DMS 273 (cell line): ENCODE results near the gene PNPLA8.
A peak's percentile ranks its signal among the peaks of the same experiment; 100 is the strongest.
"Not testable (repeated sequence)": the region's sequence is repeated elsewhere in the genome, so short reads cannot be mapped to it uniquely, and the experiment has no call there.

Source experiments
- DNase-seq: peaks from one replicate; lab custom pipeline; 2025; ENCODE audit not compliant: unreplicated experiment; lab: John Stamatoyannopoulos, UW

The PNPLA8 gene, protein sequence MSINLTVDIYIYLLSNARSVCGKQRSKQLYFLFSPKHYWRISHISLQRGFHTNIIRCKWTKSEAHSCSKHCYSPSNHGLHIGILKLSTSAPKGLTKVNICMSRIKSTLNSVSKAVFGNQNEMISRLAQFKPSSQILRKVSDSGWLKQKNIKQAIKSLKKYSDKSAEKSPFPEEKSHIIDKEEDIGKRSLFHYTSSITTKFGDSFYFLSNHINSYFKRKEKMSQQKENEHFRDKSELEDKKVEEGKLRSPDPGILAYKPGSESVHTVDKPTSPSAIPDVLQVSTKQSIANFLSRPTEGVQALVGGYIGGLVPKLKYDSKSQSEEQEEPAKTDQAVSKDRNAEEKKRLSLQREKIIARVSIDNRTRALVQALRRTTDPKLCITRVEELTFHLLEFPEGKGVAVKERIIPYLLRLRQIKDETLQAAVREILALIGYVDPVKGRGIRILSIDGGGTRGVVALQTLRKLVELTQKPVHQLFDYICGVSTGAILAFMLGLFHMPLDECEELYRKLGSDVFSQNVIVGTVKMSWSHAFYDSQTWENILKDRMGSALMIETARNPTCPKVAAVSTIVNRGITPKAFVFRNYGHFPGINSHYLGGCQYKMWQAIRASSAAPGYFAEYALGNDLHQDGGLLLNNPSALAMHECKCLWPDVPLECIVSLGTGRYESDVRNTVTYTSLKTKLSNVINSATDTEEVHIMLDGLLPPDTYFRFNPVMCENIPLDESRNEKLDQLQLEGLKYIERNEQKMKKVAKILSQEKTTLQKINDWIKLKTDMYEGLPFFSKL

DNA sequence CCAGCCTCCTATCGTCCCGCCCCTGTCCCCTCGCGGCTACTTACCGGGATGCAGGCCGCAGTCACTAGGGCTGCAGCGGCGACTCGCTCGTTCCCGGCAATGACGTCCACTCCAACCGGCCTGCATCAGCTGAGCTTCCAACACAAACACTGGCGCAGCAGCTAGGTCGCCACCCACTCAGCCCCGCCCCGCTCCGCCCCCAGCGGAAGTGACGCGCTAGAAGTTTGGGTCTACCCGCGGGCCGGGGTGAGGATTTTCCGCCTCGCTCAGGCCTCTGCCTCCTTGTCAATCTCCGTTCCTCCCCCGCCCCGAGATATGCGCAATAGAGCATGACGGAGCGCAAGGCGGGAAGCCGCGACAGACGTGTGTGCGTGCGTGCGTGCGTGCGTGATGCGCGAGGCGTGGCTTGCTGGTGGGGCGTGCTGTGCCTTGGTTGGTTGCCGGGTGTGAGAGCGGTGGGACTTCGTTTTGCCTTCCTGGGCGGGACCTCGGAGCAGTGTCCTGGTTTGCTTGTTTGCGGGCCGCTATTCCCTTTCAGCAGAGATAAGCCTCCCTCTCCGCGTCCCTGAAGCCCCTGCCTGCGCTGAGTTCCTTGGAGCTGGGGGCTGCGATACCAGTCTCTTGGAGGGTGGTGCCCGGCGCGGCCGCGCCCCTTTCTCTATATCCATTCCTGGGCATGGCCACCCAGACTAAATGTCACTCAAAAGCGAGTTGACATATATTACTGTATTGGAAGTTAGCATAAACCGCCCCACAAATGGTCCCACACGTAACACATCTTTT lies at the start of gene PNPLA8:
PNPLA8 (minus strand) TSS at position 151 of the 783 bp plus-strand sequence. CDS start 10,644 bp downstream, outside the sequence.
- DNase-seq, result peak; percentile 100

DNA sequence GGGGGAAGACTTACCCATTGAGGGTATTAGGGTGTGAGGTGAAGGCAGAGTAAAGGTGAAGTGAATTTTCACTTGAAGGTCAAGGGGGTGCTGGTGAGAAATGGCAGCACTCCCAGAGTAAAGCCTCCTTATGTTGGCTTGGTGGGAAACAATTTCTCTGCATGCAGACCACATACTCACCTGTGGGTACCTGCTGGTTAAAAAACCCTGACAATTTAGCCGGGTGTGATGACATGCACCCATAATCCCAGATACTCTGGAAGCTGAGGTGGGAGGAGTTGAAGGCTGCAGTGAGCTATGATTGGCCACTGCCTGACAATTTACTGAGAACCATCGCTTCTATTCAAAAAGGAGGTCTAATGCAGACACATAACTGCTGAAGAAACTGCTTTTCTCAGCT lies 49.2 kb upstream of the PNPLA8 start:
- DNase-seq, result no peak

DNA sequence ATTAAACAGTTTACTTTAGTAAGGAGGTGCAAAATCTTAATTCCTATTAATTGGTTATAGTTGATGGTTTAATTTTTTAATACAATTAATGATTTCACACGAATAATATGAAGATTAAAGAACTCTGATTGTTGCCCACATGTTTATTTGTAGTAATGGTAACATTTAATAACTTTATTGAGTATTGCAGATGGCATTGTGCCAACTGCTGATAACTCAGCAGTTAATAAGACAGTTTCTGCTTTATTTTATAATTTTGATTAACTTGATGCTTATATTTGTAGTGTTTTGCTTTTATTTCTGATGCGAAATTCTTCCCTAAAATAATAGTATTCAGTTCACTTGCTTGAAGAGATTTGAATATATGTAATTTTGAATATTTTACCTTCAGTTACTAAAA lies 46.5 kb upstream of the PNPLA8 start:
- DNase-seq, result no peak

DNA sequence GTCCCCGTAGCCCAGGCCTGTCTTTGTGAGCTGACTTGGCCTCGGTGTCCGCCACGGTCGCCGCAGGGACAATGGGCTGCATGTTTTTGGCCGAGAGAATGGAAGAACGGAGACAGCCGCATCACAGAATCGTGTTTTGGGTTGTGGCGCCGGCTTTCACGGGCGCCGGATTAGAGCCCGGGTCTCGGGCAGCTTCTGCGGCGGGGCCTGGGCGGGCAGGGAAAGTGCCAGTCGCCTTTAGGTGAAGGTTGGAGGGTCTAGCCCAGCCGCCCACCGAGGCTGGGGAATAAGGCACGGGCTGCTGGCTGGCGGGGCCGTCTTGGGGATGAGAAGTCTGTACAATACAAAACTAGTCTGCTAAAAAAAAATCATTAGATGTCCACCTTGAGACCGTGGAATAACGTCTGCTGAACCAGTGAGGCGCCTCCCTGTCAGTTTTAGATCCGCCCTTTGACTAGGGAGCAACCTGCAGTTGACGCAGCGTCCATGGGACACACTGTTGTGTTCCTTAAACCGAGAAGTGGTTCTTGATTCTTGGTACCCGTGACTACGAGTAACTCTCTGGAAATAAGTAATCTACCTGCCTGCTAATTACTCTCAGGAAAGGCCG lies 44.3 kb upstream of the PNPLA8 start:
- DNase-seq, result peak; percentile 82

DNA sequence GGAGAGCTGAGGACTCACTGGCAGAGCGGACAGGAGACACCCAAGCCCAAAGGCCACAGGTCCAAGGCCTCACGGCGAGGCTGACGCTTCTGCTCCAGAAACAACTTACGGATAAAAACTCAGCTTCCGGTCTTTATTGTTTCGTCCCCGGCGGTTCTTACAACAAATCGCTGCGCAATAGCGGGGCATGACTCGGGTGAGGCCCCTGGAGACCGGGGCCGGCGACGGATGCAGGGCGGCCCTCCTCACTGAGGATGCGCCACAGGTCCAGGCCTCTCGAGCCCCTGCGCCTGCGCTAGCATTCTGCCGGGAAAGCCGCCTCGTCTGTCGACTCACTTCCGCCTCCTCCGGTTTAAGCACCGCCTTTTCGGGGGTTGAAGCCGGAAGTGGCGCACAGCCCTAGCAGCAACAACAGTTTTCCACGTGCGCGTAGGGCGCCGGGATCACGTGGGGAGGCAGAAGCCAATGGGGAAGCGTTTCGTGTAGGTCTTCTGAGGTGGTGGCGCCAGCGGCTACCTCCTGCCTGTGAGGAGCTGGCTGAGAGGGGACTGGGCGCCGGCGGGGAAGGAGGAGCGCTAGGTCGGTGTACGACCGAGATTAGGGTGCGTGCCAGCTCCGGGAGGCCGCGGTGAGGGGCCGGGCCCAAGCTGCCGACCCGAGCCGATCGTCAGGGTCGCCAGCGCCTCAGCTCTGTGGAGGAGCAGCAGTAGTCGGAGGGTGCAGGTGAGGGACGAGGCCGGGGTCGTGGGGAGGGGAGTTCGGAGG lies 43.6 kb upstream of the PNPLA8 start, which contains the start of the genes DNAJB9 and THAP5:
DNAJB9 (plus strand) TSS at position 494 of the 765 bp plus-strand sequence. CDS start 1,853 bp downstream, outside the sequence.
THAP5 (minus strand) TSS at position 326 of the 765 bp plus-strand sequence; CDS start at position 189, 137 bp downstream.
- DNase-seq, result peak; percentile 100

DNA sequence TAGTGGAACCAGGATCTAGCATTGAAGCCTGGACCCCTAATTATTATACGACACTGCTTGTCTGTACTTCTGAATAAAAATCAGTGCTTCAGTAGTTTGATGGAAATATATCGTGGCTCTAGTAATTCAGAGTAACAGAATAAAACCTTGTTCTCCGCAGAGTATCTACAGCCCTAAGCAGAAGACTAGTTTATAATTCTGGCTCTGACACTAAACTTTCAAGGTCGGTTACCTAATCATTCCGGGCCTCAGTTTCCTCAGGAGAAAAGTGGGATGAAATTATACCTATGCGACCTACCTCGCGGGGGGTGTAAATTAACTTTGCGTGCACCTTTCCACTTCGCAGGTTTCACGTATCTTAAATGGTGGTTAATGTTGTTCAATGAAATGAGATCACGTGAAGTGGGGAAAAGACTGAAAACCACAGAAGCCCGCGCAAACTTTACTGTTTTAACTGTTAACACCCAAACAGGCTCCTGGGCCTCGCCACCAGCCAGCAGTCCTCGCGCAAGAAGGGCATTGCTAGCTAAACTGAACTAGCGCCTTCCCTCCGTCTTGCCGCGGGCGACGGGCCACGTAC lies 43.0 kb upstream of the PNPLA8 start:
- peak; percentile 51 for DNase-seq

DNA sequence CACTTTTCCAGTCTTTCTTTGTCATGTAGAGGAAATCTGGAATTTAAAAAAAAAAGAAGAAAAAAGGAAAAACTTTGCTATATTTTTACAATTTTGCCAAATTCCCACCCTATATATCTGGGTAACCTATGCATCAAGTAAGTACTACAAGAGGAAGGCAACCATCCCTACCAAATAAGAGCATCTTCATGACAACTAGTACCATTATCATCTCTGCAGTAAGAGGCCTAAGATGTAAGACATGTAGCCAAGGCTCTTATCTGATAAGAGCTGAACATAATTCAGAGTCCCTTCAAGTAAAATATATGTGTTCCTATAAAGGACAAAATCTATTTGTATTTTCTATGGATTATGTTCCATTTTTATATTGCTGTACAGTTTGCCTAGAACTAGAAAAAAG lies 40.1 kb upstream of the PNPLA8 start:
- no peak for DNase-seq

DNA sequence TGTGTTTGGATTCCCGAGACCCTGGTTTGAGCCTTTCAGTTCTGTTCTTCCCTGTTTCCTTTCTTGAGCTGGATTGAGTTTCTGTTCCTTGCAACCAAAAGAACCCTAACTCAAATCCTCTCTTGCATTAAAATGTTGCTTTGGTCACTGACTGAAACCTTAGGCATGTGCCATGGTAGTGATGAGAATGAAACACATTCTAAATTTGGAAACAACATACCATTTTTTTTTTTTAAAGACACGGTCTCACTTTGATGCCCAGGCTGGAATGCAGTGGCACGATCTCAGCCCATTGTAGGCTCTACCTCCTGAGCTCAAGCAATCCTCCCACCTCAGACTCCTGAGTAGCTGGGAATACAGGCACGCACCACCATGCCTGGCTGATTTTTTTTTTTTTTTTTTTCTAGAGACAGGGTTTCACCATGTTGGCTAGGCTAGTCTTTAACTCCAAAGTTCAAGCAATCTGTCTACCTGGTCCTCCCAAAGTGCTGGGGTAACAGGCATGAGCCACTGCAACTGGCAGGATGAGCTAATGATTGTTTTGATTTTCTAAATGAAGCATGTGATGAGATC lies 35.2 kb upstream of the PNPLA8 start:
- no peak for DNase-seq

DNA sequence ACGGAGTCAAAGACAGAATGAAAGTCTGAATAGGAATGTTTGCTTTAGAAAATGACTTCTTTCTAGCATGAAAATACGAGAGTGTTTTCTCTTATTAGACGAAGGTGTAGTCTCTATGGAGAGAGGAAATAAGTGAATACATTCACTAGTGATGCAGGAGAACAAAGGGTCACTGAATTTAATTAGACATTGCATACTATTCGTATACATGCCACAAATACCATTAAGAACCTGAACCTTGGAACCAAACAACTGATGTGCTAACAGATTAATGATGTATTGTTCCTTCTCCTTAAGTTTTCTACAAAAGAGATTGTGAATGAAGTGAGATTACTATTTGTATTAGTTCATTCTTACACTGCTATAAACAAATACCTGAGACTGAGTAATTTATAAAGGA lies 33.3 kb upstream of the PNPLA8 start:
- DNase-seq, result no peak

DNA sequence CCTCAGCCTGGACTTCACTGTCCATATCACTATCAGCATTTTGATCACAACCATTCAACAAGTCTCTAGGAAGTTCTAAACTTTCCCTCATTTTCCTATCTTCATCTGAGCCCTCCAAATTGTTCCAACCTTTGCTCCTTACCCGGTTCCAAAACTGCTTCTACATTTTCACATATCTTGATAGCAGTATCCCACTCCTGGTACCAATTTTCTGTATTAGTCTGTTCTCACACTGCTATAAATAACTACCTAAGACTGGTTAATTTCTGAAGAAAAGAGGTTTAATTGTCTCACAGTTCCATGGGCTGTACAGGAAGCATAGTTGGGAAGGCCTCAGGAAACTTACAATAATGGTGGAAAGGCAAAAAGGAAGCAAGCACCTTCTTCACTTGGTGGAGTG lies 31.7 kb upstream of the PNPLA8 start:
- no peak for DNase-seq

DNA sequence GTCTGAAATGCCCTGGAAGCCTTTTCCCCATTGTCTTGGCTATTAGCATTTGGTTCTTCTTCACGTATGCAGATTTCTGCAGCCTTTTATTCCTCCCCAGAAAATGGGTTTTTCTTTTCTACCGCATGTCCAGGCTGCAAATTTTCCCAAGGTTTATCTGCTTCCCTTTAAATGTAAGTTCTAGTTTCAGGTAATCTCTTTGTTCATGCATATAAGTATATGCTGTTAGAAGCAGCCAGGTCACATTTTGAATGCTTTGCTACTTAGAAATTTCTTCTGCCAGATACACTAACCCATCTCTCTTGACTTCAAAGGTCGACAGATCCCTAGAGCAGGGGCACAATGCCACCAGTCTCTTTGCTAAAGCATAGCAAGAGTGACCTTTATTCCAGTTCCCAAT lies 31.3 kb upstream of the PNPLA8 start:
- DNase-seq, result no peak

DNA sequence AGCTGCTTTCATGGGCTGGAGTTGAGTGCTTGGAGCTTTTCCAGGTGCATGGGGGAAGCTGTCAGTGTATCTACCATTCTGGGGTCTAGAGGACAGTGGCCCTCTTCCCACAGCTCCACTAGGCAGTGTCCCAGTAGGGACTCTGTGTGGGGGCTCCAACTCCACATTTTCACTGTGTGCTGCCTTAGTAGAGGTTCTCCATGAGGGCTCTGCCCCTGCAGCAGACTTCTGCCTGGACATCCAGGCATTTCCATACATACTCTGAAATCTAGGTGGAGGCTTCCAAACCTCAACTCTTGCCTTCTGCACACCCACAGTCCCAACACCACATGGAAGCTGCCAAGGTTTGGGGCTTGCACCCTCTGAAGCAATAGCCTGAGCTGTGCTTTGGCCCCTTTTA lies 30.7 kb upstream of the PNPLA8 start:
- not testable (repeated sequence) for DNase-seq

DNA sequence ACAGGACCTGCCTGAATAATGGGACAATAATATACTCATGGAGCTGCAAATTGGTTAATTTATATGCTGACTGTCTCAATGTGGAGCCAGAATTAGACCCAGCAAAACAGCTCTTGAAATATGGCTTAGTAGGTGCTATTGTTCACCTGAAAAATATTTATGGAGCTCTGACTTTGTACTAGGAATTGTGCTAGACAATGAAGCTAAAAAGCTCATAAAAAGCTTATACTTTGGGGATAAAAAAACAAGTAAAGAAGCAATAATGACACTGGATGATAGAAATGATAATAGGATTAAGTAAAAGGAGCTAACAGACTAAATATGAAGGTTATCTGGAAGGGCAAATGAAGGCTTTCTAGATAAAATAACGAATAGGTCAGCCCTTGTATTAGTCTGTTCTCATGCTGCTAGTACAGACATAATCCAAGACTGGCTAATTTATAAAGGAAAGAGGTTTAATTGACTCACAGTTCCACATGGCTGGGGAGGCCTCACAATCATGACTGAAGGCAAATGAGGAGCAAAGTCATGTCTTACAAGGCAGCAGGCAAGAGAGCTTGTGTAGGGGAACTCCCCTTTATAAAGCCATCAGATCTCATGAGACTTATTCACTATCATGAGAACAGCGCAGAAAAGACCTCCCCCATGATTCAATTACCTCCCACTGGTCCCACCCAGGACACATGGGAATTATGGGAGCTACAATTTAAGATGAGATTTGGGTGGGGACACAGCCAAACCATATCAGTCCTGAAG lies 22.4 kb upstream of the PNPLA8 start:
- DNase-seq, result not testable (repeated sequence)

DNA sequence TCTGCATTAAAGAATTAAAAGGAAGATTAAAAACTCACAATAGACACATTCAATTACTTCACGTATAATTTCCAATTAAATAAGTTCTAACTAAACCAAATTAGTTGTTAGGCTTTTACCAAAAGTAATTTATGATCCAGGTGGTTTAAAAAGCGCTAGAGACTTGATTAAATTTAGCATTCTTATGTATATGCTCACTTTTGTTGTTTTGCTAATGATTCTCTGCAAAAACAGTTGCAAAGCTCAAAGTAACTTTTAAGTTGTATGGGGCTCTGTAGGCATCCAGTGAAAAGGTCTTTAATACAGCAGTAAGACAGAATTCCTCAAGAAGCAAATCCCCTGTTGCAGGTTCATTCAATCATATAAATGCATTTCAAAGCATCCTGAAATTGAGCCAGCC lies 15.5 kb upstream of the PNPLA8 start:
- DNase-seq, result no peak

DNA sequence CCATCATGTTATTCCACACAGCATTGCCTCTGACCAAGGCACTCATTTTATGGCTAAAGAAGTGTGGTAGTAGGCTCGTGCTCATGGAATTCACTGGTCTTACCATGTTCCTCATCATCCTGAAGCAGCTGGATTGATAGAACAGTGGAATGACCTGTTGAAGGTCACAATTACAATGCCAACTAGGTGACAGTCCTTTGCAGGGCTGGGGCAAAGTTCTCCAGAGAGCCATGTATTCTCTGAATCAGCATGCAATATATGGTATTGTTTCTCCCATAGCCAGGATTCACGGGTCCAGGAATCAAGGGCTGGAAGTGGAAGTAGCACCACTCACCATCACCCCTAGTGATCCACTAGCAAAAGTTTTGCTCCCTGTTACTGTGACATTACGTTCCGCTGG lies 12.8 kb upstream of the PNPLA8 start:
- not testable (repeated sequence) for DNase-seq

DNA sequence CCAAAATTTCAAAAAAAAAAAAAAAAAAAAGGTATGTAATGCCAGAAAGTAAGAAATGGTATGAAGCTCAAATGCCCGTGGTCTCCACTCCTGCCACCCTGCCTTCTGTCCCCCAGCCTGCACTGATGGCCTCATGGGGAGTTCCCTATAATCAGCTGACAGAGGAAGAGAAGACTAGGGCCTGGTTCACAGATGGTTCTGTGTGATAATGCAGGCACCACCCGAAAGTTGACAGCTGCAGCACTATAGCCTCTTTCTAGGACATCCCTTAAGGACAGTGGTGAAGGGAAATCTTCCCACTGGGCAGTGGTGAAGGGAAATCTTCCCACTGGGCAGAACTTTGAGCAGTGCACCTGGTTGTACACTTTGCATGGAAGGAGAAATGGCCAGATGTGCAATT lies 12.3 kb upstream of the PNPLA8 start:
- DNase-seq, result peak; percentile 24

DNA sequence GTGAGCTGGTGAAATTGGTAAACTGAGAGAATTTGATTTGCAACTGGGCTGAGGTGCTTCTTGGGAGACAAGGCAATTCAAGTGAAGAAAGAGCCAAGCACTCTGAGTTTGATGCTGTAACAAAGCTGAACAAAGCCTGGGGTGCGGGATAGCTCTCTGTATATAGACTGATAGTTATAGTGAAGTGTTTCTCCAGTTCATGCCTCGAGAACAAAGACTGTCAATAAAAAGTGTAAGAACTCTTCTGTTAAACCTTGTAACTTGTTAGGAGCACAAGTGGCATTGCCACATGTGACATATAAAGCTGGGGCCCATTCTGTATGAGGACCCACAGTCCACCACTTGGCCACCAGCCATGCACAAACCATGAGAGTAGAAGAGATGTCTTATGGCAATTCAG lies 11.3 kb upstream of the PNPLA8 start:
- DNase-seq, result no peak

DNA sequence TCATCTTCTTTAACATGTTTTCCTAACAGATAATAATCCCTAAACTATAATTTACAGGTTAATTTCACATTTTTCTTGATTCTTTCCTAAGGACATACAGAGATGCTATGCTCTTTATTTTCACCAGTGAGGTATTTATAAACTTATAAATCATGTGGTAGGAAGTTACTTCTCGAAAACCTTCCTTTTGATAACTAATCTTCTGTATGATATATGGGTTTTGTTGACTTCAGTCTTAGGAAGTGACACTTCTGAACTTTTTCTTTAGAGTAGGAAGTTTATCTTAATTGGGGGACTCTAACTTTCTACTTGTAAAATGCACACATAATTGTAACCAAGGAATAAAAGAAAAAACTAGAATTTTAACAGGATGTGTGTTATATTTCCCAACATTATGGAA lies 9.8 kb upstream of the PNPLA8 start:
- DNase-seq, result no peak

DNA sequence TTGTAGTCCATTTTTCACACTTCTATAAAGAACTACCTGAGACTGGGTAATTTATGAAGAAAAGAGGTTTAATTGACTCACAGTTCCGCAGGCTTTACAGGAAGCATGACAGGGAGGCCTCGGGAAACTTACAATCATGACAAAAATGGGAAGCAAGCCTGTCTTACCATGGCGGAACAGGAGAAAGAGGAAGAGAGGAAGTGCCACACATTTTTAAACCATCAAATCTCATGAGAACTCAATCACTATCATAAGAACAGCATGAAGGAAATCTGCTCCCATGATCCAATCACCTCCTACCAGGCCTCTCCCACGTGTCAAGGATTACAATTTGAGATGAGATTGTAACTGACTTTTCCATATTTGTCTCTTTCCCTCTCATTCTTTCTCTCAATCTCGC lies 9.3 kb upstream of the PNPLA8 start:
- no peak for DNase-seq
